ENCODE measurements around the gene CRIM1.

DNA sequence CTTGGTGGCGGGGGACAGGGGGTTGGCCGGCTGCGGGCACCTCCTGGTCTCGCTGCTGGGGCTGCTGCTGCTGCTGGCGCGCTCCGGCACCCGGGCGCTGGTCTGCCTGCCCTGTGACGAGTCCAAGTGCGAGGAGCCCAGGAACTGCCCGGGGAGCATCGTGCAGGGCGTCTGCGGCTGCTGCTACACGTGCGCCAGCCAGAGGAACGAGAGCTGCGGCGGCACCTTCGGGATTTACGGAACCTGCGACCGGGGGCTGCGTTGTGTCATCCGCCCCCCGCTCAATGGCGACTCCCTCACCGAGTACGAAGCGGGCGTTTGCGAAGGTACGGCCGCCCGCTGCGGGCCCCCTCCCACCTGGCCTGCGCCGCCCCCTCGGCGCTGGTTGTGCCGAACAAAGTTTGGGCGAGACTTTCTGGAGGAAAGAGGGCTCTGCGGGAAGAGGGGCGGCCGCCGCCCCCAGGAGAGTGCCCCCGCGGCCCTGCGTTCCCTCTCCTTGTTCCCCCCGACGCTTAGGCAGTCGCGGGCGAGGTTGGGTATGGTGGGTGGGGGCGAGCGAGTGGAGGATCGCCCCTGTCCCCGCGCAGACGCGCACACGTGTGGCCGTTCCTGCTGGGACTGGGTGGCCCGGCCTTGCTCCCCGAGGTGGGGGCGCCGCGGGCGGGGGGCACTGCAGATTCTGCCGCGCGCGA is 866 bp downstream of the CRIM1 start:
- TF ChIP-seq, protein P1, sequence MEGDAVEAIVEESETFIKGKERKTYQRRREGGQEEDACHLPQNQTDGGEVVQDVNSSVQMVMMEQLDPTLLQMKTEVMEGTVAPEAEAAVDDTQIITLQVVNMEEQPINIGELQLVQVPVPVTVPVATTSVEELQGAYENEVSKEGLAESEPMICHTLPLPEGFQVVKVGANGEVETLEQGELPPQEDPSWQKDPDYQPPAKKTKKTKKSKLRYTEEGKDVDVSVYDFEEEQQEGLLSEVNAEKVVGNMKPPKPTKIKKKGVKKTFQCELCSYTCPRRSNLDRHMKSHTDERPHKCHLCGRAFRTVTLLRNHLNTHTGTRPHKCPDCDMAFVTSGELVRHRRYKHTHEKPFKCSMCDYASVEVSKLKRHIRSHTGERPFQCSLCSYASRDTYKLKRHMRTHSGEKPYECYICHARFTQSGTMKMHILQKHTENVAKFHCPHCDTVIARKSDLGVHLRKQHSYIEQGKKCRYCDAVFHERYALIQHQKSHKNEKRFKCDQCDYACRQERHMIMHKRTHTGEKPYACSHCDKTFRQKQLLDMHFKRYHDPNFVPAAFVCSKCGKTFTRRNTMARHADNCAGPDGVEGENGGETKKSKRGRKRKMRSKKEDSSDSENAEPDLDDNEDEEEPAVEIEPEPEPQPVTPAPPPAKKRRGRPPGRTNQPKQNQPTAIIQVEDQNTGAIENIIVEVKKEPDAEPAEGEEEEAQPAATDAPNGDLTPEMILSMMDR (IDR thresholded peaks at IDR 0.05), result no peak
- TF ChIP-seq EP300 (IDR thresholded peaks at IDR 0.05) (no peak), POLR2A (IDR thresholded peaks at IDR 0.05) (no peak)
